Measurements from ENCODE around the gene IFNL2. TPM values are rescaled to one million over a fixed set of nuclear protein-coding genes. Genes with fewer than 3 reads are reported as not detected.
"Not testable (repeated sequence)": the region's sequence is repeated elsewhere in the genome, so short reads cannot be mapped to it uniquely, and the experiment has no call there.

The IFNL2 gene
- not detected in 2 replicates for total RNA-seq
- long read RNA-seq: 0 reads

- not testable (repeated sequence) for H3K36me3 Mint-ChIP-seq (ENCODE audit: insufficient read depth); H3K4me1 Mint-ChIP-seq (ENCODE audit: low read depth); H3K27ac Mint-ChIP-seq; DNase-seq (ENCODE audit: low spot score, unreplicated experiment); H3K4me3 Mint-ChIP-seq (ENCODE audit: low read depth); H3K9me3 Mint-ChIP-seq (ENCODE audit: low read depth)
- H3K27me3 Mint-ChIP-seq: peaks cover 65% of the 10 kb centered on the region
These were observed at the start of gene IFNL2 for GRCh38 chr19:39268085-39268484. Gene IFNL2, plus strand, starts transcription at chr19:39268396. Its CDS starts 173 bp downstream, at chr19:39268569.

- peaks cover 52% of the 10 kb centered on the region for H3K27me3 Mint-ChIP-seq
- not testable (repeated sequence) for H3K4me1 Mint-ChIP-seq (ENCODE audit: low read depth); DNase-seq (ENCODE audit: low spot score, unreplicated experiment); H3K9me3 Mint-ChIP-seq (ENCODE audit: low read depth); H3K4me3 Mint-ChIP-seq (ENCODE audit: low read depth); H3K27ac Mint-ChIP-seq; H3K36me3 Mint-ChIP-seq (ENCODE audit: insufficient read depth)
These were observed 49.1 kb upstream of the IFNL2 start for GRCh38 chr19:39219108-39219507.

- no peak overlapping the region for H3K27ac Mint-ChIP-seq
- no peaks in the 10 kb centered on the region for H3K9me3 Mint-ChIP-seq (ENCODE audit: low read depth)
- H3K27me3 Mint-ChIP-seq: peaks cover 61% of the 10 kb centered on the region
- no peaks in the 10 kb centered on the region for H3K36me3 Mint-ChIP-seq (ENCODE audit: insufficient read depth)
- no peak for DNase-seq (ENCODE audit: low spot score, unreplicated experiment)
- no peaks in the 10 kb centered on the region for H3K4me1 Mint-ChIP-seq (ENCODE audit: low read depth)
- no peak overlapping the region for H3K4me3 Mint-ChIP-seq (ENCODE audit: low read depth)
- no peak for TF ChIP-seq CTCF (IDR thresholded peaks at IDR 0.05; ENCODE audit: unreplicated experiment)
These were observed 44.4 kb upstream of the IFNL2 start for GRCh38 chr19:39223703-39224279.

- Mint-ChIP-seq H3K27ac (no peak overlapping the region), H3K4me1 (ENCODE audit: low read depth) (no peaks in the 10 kb centered on the region), H3K9me3 (ENCODE audit: low read depth) (no peaks in the 10 kb centered on the region), H3K4me3 (ENCODE audit: low read depth) (no peak overlapping the region), H3K36me3 (ENCODE audit: insufficient read depth) (no peaks in the 10 kb centered on the region), H3K27me3 (peaks cover 60% of the 10 kb centered on the region)
- no peak for TF ChIP-seq CTCF (IDR thresholded peaks at IDR 0.05; ENCODE audit: unreplicated experiment)
- no peak for DNase-seq (ENCODE audit: low spot score, unreplicated experiment)
These were observed 43.3 kb upstream of the IFNL2 start for GRCh38 chr19:39224910-39225309.

- Mint-ChIP-seq H3K36me3 (ENCODE audit: insufficient read depth) (no peaks in the 10 kb centered on the region), H3K4me1 (ENCODE audit: low read depth) (no peaks in the 10 kb centered on the region), H3K9me3 (ENCODE audit: low read depth) (no peaks in the 10 kb centered on the region), H3K27me3 (peaks cover 56% of the 10 kb centered on the region), H3K4me3 (ENCODE audit: low read depth) (no peak overlapping the region), H3K27ac (no peak overlapping the region)
- DNase-seq (ENCODE audit: low spot score, unreplicated experiment): no peak
- TF ChIP-seq CTCF (IDR thresholded peaks at IDR 0.05; ENCODE audit: unreplicated experiment): no peak
These were observed 38.0 kb upstream of the IFNL2 start for GRCh38 chr19:39230096-39230764.

- Mint-ChIP-seq H3K27ac (no peak overlapping the region), H3K9me3 (ENCODE audit: low read depth) (no peaks in the 10 kb centered on the region), H3K36me3 (ENCODE audit: insufficient read depth) (no peaks in the 10 kb centered on the region), H3K27me3 (peaks cover 54% of the 10 kb centered on the region), H3K4me1 (ENCODE audit: low read depth) (no peaks in the 10 kb centered on the region), H3K4me3 (ENCODE audit: low read depth) (no peak overlapping the region)
- DNase-seq (ENCODE audit: low spot score, unreplicated experiment): no peak
- TF ChIP-seq CTCF (IDR thresholded peaks at IDR 0.05; ENCODE audit: unreplicated experiment): no peak
These were observed 35.5 kb upstream of the IFNL2 start for GRCh38 chr19:39232708-39233107.
